Progenitor cell of endocrine pancreas (in vitro differentiated cells): ENCODE results near the gene UCP3. TPM values are rescaled to one million over a fixed set of nuclear protein-coding genes. Genes with fewer than 3 reads are reported as not detected.

ENCODE experiments used
- DNase-seq: peaks from one replicate; pipeline ENCODE4 v3.0.0; 2021; ENCODE audit warnings: low spot score; ENCODE audit not compliant: unreplicated experiment
- H3K27ac Mint-ChIP-seq: 2 replicates; pipeline ENCODE4 v1.8.0; 2021; ENCODE audit warnings: mild to moderate bottlenecking, moderate library complexity, mixed read lengths
- H3K27me3 Mint-ChIP-seq: 2 replicates; pipeline ENCODE4 v1.8.0; 2021; ENCODE audit warnings: mixed read lengths
- H3K36me3 Mint-ChIP-seq: 2 replicates; pipeline ENCODE4 v1.8.0; 2022; ENCODE audit warnings: mixed read lengths; ENCODE audit not compliant: insufficient read depth
- H3K4me1 Mint-ChIP-seq: 2 replicates; pipeline ENCODE4 v1.8.0; 2021; ENCODE audit warnings: low read depth, mixed read lengths
- H3K4me3 Mint-ChIP-seq: 2 replicates; pipeline ENCODE4 v1.8.0; 2021; ENCODE audit warnings: low read depth, mild to moderate bottlenecking, moderate library complexity, mixed read lengths
- H3K9me3 Mint-ChIP-seq: 2 replicates; pipeline ENCODE4 v1.8.0; 2021; ENCODE audit warnings: low read depth, mixed read lengths
- CTCF ChIP-seq: fragments of 200-600 bp; sonication (generic); IDR thresholded peaks from one replicate; pipeline ENCODE4 v1.5.0; 2021; ENCODE audit warnings: antibody characterized with exemption, mild to moderate bottlenecking; ENCODE audit not compliant: unreplicated experiment
- total RNA-seq: library from RNA; stranded (reverse); gene quantifications from 2 replicates; pipeline ENCODE4 v1.2.1, GENCODE V29; 2021

The UCP3 gene
- total RNA-seq, 1 donor from 2014 or later: 4.3 TPM

DNA sequence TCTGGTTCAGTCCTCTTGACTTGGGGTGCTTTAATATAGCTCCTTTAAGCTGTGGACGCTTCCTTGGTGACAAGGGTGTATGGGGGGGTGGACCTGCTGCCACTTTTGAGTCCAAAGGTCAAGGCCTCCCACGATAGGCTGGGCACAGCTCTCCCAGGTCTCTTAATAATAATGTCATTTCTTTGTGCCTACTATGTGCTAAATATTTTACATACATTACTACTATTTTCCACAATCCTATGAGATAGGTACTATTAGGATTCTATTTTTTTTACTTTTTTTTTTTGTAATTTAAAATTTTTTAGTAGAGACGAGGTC, 304 bp upstream of the UCP3 start:
- DNase-seq: no peak
- Mint-ChIP-seq H3K4me1 (peaks cover 20% of the 10 kb centered on the region), H3K36me3 (peaks cover 11% of the 10 kb centered on the region), H3K4me3 (no peak overlapping the region), H3K27ac (no peak overlapping the region), H3K9me3 (no peaks in the 10 kb centered on the region), H3K27me3 (no peaks in the 10 kb centered on the region)
- TF ChIP-seq CTCF: no peak

DNA sequence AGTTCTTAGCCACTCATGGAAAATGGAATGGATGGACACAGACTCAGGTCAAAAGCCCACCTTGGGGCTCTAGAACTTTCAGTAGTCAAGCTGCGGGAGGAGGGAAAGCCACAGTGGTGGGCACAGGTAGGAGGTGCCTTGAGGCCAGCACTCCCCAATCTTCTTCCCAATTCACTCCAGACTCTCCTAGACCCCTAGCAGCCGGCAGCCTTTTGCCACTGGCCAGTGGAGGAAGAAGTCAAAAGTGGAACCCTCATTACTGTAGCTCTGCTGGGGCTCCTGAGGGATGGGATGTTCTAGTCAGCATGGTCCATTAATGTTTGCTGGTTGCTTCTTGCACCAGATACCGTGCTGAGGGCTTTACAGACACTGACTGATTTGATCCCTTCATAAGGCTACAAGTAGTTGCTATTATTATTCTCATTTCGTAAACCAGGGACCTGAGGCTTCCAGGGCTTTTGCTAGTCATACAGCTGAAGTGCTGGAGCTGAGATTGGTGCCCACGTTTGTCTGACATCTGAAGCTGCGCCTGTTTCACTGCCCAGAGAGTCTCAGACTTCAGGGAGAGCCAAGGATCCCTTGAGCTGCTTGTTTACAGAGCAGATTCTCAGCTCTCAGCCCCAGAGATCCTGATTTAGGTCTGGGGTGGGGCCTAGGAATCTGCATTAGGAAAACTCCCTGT, 1.1 kb downstream of the UCP3 start:
- TF ChIP-seq CTCF: no peak
- DNase-seq: no peak
- Mint-ChIP-seq H3K27ac (no peak overlapping the region), H3K9me3 (no peaks in the 10 kb centered on the region), H3K4me3 (no peak overlapping the region), H3K4me1 (peaks cover 20% of the 10 kb centered on the region), H3K27me3 (no peaks in the 10 kb centered on the region), H3K36me3 (peaks cover 11% of the 10 kb centered on the region)

- no peaks in the 10 kb centered on the region for H3K9me3 Mint-ChIP-seq
- H3K27ac Mint-ChIP-seq: peak overlapping the region; percentile 10
- H3K36me3 Mint-ChIP-seq: peaks cover 8% of the 10 kb centered on the region
These were observed 2.1 kb downstream of the UCP3 start for GRCh38 chr11:74006743-74007304.

DNA sequence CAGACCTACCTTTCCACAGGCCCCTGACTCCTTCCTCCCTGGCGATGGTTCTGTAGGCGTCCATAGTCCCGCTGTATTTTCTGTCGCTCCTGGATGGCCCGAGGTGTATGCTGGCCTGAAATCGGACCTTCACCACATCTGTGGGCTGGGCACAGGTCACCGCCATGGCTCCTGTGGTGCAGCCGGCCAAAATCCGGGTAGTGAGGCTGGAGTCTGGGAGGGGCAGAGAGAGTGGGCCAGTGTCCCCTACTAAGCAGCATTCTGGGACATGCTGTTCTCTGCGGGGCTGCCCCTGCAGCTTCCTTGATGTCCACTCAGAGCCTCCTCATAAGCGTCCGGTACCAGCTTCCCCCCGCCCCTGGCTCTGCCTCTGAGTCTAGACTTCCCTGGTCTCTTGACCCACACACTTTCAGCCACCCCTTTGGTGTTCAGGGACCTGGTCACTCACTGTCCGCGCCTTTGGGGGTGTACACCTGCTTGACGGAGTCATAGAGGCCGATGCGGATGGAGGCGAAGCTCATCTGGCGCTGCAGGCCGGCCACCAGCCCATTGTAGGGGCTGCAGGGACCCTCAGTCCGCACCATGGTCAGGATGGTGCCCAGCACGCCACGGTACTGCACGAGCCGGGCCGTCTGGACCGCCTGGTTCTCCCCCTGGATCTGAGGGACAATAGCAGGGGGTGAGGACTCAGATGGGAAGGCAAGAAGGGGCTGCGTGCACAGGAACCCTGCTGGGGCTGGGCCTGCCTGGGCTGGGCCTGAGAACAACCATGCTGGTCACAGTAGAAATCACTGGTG, 3.0 kb downstream of the UCP3 start:
- no peaks in the 10 kb centered on the region for H3K9me3 Mint-ChIP-seq
- no peaks in the 10 kb centered on the region for H3K27me3 Mint-ChIP-seq
- H3K36me3 Mint-ChIP-seq: peaks cover 8% of the 10 kb centered on the region
- no peak overlapping the region for H3K4me3 Mint-ChIP-seq
- no peak for TF ChIP-seq CTCF
- peaks cover 17% of the 10 kb centered on the region for H3K4me1 Mint-ChIP-seq
- DNase-seq: no peak
- H3K27ac Mint-ChIP-seq: no peak overlapping the region

More at GRCh38 chr11:74006743-74007304, 2.1 kb downstream of the UCP3 start:
- no peak for DNase-seq
- Mint-ChIP-seq H3K27me3 (no peaks in the 10 kb centered on the region), H3K4me3 (no peak overlapping the region), H3K4me1 (peaks cover 20% of the 10 kb centered on the region)
- no peak for TF ChIP-seq CTCF

DNA sequence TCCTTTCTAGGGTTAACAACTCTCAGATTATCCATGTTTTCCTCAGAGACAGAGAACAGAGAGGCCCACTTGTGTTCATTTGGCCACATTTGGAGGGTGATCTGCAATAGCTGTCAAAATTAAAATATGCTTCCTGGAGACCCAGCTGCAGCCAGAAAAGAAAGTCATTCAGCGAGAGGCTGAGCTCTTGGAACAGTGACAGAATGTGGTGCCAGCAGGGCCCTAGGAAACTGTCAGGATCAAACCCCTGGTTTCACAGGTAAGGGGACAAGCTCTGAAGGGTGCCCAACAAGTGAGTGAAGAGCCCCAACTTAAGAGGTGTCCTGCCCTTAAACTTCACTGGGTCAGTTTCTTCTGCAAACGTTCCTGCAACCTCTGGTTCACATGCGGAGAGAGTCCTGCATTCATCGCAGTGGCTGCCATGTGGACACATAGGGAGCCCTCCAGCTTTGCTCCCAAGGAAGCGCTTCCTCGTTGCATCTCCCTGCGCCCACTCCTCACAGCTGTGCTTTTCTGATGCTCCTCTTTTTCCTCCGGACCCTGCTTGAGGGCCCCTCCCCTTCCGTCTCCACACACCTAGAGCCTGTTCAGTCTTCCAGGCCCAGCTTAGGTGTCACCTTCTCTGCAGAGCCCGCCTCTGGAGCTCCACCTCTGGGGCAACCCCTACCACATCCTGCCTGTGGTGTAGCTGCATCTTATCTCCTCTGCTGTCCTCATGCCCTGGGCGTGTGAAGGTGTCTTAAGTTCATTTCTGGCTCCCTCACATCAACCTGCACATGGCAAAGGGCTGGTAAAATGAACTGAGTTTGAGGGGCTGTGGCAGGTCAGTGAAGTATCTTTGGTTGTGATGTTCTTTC, 3.9 kb downstream of the UCP3 start:
- H3K36me3 Mint-ChIP-seq: peaks cover 6% of the 10 kb centered on the region
- H3K27me3 Mint-ChIP-seq: no peaks in the 10 kb centered on the region
- no peaks in the 10 kb centered on the region for H3K9me3 Mint-ChIP-seq
- peaks cover 10% of the 10 kb centered on the region for H3K4me1 Mint-ChIP-seq
- H3K4me3 Mint-ChIP-seq: no peak overlapping the region
- DNase-seq: no peak
- TF ChIP-seq CTCF: no peak
- H3K27ac Mint-ChIP-seq: peak overlapping the region; percentile 29
